ENCODE data around the gene WDR45B.
"Not testable (repeated sequence)": the region's sequence is repeated elsewhere in the genome, so short reads cannot be mapped to it uniquely, and the experiment has no call there.

Gene WDR45B

GRCh38 chr17:82575581-82576221 lies 72.5 kb downstream of the WDR45B start:
- in situ Hi-C loops (cut with HindIII; ENCODE audit: low pct_ligation_motif_present, low pct_unique_long_range_greater_than_20kb, low sequenced_read_pairs); DNase-seq: not testable (repeated sequence)

GRCh38 chr17:82574041-82574440 lies 74.2 kb downstream of the WDR45B start:
- in situ Hi-C loops (cut with HindIII; ENCODE audit: low pct_ligation_motif_present, low pct_unique_long_range_greater_than_20kb, low sequenced_read_pairs) = no loop called here
- no peak for DNase-seq

GRCh38 chr17:82571855-82572254 lies 76.4 kb downstream of the WDR45B start:
- no peak for DNase-seq
- in situ Hi-C loops (cut with HindIII; ENCODE audit: low pct_ligation_motif_present, low pct_unique_long_range_greater_than_20kb, low sequenced_read_pairs) = no loop called here

DNA sequence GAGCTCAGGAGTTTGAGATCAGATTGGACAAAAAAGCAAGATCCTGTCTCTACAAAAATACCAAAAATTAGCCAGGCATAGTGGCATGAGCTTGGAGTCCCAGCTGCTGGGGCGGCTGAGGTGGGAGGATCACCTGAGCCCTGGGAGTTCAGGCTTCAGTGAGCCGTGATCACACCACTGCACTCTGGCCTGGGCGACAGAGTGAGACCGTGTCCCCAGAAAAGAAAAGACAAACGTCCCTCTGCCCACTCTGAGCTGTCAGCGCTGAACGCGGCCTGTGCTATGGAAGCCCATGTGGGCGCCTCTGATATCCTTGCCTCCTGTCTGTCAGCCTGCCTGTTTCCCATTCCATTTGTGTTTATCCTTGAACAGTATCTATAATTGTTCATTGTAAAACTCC lies 78.0 kb downstream of the WDR45B start:
- DNase-seq = no peak
- in situ Hi-C loops (cut with HindIII; ENCODE audit: low pct_ligation_motif_present, low pct_unique_long_range_greater_than_20kb, low sequenced_read_pairs) = no loop called here

GRCh38 chr17:82569621-82570020 lies 78.6 kb downstream of the WDR45B start:
- DNase-seq = no peak
- in situ Hi-C loops (cut with HindIII; ENCODE audit: low pct_ligation_motif_present, low pct_unique_long_range_greater_than_20kb, low sequenced_read_pairs) = no loop called here

GRCh38 chr17:82568997-82569393 lies 79.2 kb downstream of the WDR45B start:
- DNase-seq = no peak
- in situ Hi-C loops (cut with HindIII; ENCODE audit: low pct_ligation_motif_present, low pct_unique_long_range_greater_than_20kb, low sequenced_read_pairs) = no loop called here

GRCh38 chr17:82567286-82567685 lies 81.0 kb downstream of the WDR45B start:
- no peak for DNase-seq

DNA sequence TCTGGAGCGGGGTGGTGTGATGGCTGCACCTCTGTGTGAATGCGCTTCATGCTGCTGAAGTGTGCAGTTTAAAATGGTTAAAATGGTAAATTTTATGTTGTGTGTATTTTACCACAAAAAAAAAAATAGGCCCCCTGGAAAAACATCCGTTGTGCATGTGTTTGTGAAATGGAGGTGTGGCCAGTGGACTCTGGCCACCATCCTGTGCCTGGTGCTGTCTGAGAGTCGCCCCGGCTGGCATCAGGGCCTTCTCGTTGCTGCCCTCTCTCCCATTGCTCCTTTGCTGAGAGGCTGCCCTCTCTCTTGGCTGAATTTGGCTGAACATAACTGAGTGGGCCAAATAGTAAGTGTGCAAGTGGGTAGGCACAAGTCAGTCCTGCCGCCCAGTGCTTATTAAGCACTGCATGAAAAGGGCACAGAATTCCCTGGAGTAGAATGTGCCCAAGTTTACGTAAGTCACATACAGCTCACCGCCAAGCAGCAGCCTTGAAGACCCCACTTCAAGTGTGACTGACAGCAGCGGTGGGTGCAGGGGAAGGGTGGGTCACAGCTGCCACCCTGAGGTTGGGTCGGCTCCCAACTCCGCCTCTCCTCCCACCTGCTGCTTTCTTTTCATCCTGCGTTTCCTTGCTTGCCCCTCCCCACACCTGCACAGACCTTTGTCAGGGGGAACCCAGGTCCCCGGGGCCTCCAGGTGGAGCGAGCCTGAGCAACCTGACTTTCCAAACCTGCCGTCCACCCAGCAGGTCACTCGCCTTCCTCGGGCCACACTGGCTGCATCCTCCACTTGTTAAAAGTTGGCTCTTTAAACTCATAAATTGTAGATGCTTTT lies 81.9 kb downstream of the WDR45B start:
- in situ Hi-C loops (cut with HindIII; ENCODE audit: low pct_ligation_motif_present, low pct_unique_long_range_greater_than_20kb, low sequenced_read_pairs) = no loop called here
- no peak for DNase-seq

More at GRCh38 chr17:82567286-82567685, 81.0 kb downstream of the WDR45B start:
- in situ Hi-C loops (cut with HindIII; ENCODE audit: low pct_ligation_motif_present, low pct_unique_long_range_greater_than_20kb, low sequenced_read_pairs) = no loop called here

DNA sequence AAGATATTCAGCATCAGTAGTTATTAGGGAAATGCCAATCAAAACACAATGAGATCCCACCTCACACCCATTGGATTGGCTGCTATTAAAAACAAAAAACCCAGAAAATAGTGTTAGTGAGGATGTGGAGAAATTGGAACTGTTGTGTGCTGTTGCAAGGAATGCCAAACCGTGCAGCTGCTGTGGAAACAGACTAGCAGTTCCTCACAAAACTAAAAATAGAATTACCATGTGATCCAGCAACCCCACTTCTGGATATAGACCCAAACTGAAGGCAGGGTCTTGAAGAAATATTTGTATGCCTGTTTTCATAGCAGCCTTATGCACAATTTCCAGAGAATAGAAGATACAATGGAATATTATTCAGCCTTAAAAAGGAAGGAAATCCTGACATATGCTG lies 82.7 kb downstream of the WDR45B start:
- DNase-seq = no peak
- in situ Hi-C loops (cut with HindIII; ENCODE audit: low pct_ligation_motif_present, low pct_unique_long_range_greater_than_20kb, low sequenced_read_pairs) = no loop called here
